H1 (cell line): ENCODE results near the gene RNF224. TPM values are rescaled to one million over a fixed set of nuclear protein-coding genes. Genes with fewer than 3 reads are reported as not detected.
A peak's percentile ranks its signal among the peaks of the same experiment; 100 is the strongest.

Experiments
- CTCF ChIA-PET: fragments of 300-600 bp; sonication (Branson Sonifier 250); formaldehyde crosslinking; loops from one replicate; lab custom pipeline; 2021; ENCODE audit not compliant: partially characterized antibody; lab: Charles Lee
- POLR2A ChIA-PET: fragments of 300-600 bp; sonication (Branson Sonifier 250); formaldehyde crosslinking; loops from one replicate; lab custom pipeline; 2021; ENCODE audit warnings: inconsistent platforms; ENCODE audit not compliant: partially characterized antibody; lab: Charles Lee
- DNase-seq, 2 experiments: peaks; one replicate each; pipeline versions ENCODE4 v3.0.0 to v3.0.0-alpha.2; 2010 to 2022; ENCODE audit warnings: low spot score in 2 of 2, low read depth in 1 of 2, mixed read lengths in 1 of 2
- FAIRE-seq: peaks from 2 replicates; lab custom pipeline; 2011; peaks lifted over from hg19 to GRCh38; lab: Jason Lieb, UNC
- H2AFZ ChIP-seq: 2 replicates; pipeline ENCODE4 v1.8.1; 2012; ENCODE audit warnings: low read length, inconsistent platforms
- H2AK5ac ChIP-seq: 2 replicates; pipeline ENCODE4 v1.6.1; 2013; ENCODE audit warnings: low read depth, low read length
- H2BK120ac ChIP-seq: replicated peaks from 2 replicates; pipeline ENCODE3; 2013; ENCODE audit warnings: low read depth, low read length, inconsistent platforms
- H2BK12ac ChIP-seq: 2 replicates; pipeline ENCODE4 v1.6.1; 2013; ENCODE audit warnings: low read depth, low read length
- H2BK15ac ChIP-seq: 2 replicates; pipeline ENCODE4 v1.6.1; 2013; ENCODE audit warnings: low read length
- H2BK20ac ChIP-seq: 2 replicates; pipeline ENCODE4 v1.6.1; 2013; ENCODE audit warnings: low read length
- H2BK5ac ChIP-seq: 2 replicates; pipeline ENCODE4 v1.6.1; 2013; ENCODE audit warnings: low read depth, low read length
- H3K14ac ChIP-seq: 2 replicates; pipeline ENCODE4 v1.6.1; 2013; ENCODE audit warnings: inconsistent platforms; ENCODE audit not compliant: insufficient read length
- H3K18ac ChIP-seq: 2 replicates; pipeline ENCODE4 v1.6.1; 2013; ENCODE audit warnings: low read length; ENCODE audit errors: extremely low read depth
- H3K23ac ChIP-seq: 2 replicates; pipeline ENCODE4 v1.6.1; 2013; ENCODE audit warnings: inconsistent platforms; ENCODE audit not compliant: insufficient read length
- H3K23me2 ChIP-seq: 2 replicates; pipeline ENCODE4 v1.6.1; 2013; ENCODE audit warnings: low read depth, low read length
- H3K27ac ChIP-seq: 2 replicates; pipeline ENCODE4 v1.6.1; 2011; ENCODE audit warnings: low read depth, low read length, inconsistent platforms
- H3K27me3 ChIP-seq, 4 experiments: replicated peaks in 1 of 4; 1 replicate in 1 of 4; 2 replicates in 3 of 4; pipeline versions ENCODE4 v1.6.1 to v1.8.1; 2011 to 2013; ENCODE audit warnings: low read length in 3 of 4, mild to moderate bottlenecking in 3 of 4, inconsistent platforms in 2 of 4, mixed read lengths in 2 of 4, moderate library complexity in 1 of 4; ENCODE audit not compliant: control insufficient read depth in 3 of 4, insufficient read depth in 3 of 4; ENCODE audit errors: extremely low read depth in 1 of 4
- H3K36me3 ChIP-seq, 4 experiments: 2 replicates each; pipeline versions ENCODE4 v1.6.1 to v1.8.1; 2011 to 2013; ENCODE audit warnings: mild to moderate bottlenecking in 4 of 4, low read length in 3 of 4, moderate library complexity in 2 of 4, control low read depth in 1 of 4, inconsistent platforms in 1 of 4; ENCODE audit not compliant: insufficient read depth in 4 of 4, control insufficient read depth in 2 of 4
- H3K4ac ChIP-seq: replicated peaks from 2 replicates; pipeline ENCODE3; 2013; ENCODE audit warnings: low read length, low read depth, mixed read lengths, inconsistent platforms; ENCODE audit not compliant: insufficient read length
- H3K4me1 ChIP-seq, 4 experiments: replicated peaks in 1 of 4; 1 replicate in 1 of 4; 2 replicates in 3 of 4; pipeline versions ENCODE4 v1.6.1 to v1.8.1; 2011 to 2013; ENCODE audit warnings: low read length in 3 of 4, inconsistent platforms in 2 of 4, mixed read lengths in 1 of 4; ENCODE audit not compliant: insufficient read depth in 4 of 4, control insufficient read depth in 3 of 4
- H3K4me2 ChIP-seq, 2 experiments: 2 replicates each; pipeline versions ENCODE4 v1.6.1 to v1.8.1; 2011 to 2013; ENCODE audit warnings: low read depth in 2 of 2, low read length in 2 of 2, control low read depth in 1 of 2, inconsistent platforms in 1 of 2, mild to moderate bottlenecking in 1 of 2; ENCODE audit not compliant: insufficient read depth in 1 of 2
- H3K4me3 ChIP-seq, 4 experiments: fragments of 200-600, 300-600 bp in 1 of 4; sonication (generic), shearing (Covaris generic), sonication (Bioruptor Twin) in 1 of 4; 2 replicates each; pipeline versions ENCODE4 v1.5.1 to v1.8.1; 2011 to 2016; ENCODE audit warnings: low read length in 4 of 4, low read depth in 3 of 4, control low read depth in 2 of 4, inconsistent platforms in 2 of 4, mild to moderate bottlenecking in 2 of 4, mixed read lengths in 1 of 4, moderate library complexity in 1 of 4; ENCODE audit not compliant: insufficient read depth in 2 of 4; ENCODE audit errors: extremely low read depth in 1 of 4
- H3K56ac ChIP-seq: replicated peaks from 2 replicates; pipeline ENCODE3; 2013; ENCODE audit warnings: low read depth, mild to moderate bottlenecking, mixed read lengths, low read length, inconsistent platforms; ENCODE audit not compliant: insufficient read length
- H3K79me1 ChIP-seq: 2 replicates; pipeline ENCODE4 v1.6.1; 2013; ENCODE audit warnings: low read depth, low read length, control low read depth
- H3K79me2 ChIP-seq, 2 experiments: 2 replicates each; pipeline versions ENCODE4 v1.6.1 to v1.8.1; 2012 to 2013; ENCODE audit warnings: low read length in 2 of 2, mild to moderate bottlenecking in 2 of 2, inconsistent platforms in 1 of 2; ENCODE audit not compliant: insufficient read depth in 2 of 2, control insufficient read depth in 1 of 2
- H3K9ac ChIP-seq, 4 experiments: replicated peaks in 1 of 4; 1 replicate in 1 of 4; 2 replicates in 3 of 4; pipeline versions ENCODE4 v1.6.1 to v1.8.1; 2011 to 2013; ENCODE audit warnings: low read depth in 3 of 4, low read length in 3 of 4, control low read depth in 2 of 4, mild to moderate bottlenecking in 2 of 4, moderate library complexity in 2 of 4, inconsistent platforms in 1 of 4; ENCODE audit errors: extremely low read depth in 1 of 4
- H3K9me3 ChIP-seq, 2 experiments: 2 replicates each; pipeline versions ENCODE4 v1.6.1 to v1.8.1; 2012 to 2013; ENCODE audit warnings: mild to moderate bottlenecking in 2 of 2, moderate library complexity in 2 of 2, control low read depth in 1 of 2, inconsistent platforms in 1 of 2, low read depth in 1 of 2, low read length in 1 of 2, mixed read lengths in 1 of 2; ENCODE audit not compliant: insufficient read depth in 2 of 2
- H4K20me1 ChIP-seq, 2 experiments: replicated peaks in 1 of 2; 2 replicates each; pipeline versions ENCODE3 to v1.8.1; 2011 to 2013; ENCODE audit warnings: inconsistent platforms in 2 of 2, low read length in 2 of 2, mild to moderate bottlenecking in 1 of 2; ENCODE audit not compliant: insufficient read depth in 2 of 2, control insufficient read depth in 1 of 2
- H4K5ac ChIP-seq: 2 replicates; pipeline ENCODE4 v1.6.1; 2013; ENCODE audit warnings: low read length, low read depth, mixed read lengths, inconsistent platforms; ENCODE audit not compliant: insufficient read length
- H4K8ac ChIP-seq: 2 replicates; pipeline ENCODE4 v1.8.0; 2013; ENCODE audit warnings: mild to moderate bottlenecking, moderate library complexity, low read length, inconsistent platforms; ENCODE audit not compliant: insufficient read depth; ENCODE audit errors: extremely low read depth
- H4K91ac ChIP-seq: replicated peaks from 2 replicates; pipeline ENCODE3; 2013; ENCODE audit warnings: low read length, mixed read lengths, inconsistent platforms; ENCODE audit not compliant: insufficient read length
- YY1 ChIP-seq: IDR thresholded peaks from 2 replicates; pipeline ENCODE4 v1.6.1; 2011; ENCODE audit warnings: low read depth, mild to moderate bottlenecking, low read length
- WGBS, 2 experiments: shearing (Covaris generic) in 1 of 2; methylation state at CpG; one replicate each; pipeline versions ENCODE4 v1.1.6 to v1.1.7; 2013 to 2015; ENCODE audit warnings: low lambda C conversion rate in 2 of 2, mixed read lengths in 2 of 2, inconsistent platforms in 1 of 2, low coverage in 1 of 2, missing lambda C conversion rate in 1 of 2; ENCODE audit not compliant: insufficient replicate concordance in 2 of 2, insufficient coverage in 1 of 2, insufficient read length in 1 of 2; ENCODE audit errors: extremely low coverage in 1 of 2, missing lambda C conversion rate in 1 of 2; 5-methylcytosine and 5-hydroxymethylcytosine counted together
- polyA plus RNA-seq, 7 experiments: library from polyadenylated mRNA; depleted of rRNA in 3 of 7; stranded (reverse) in 5 of 7; unstranded in 2 of 7; fragments of >200 nt in 5 of 7; fragments of 200-250 nt in 2 of 7; gene quantifications; 1 replicate in 5 of 7; 2 replicates in 1 of 7; 4 replicates in 1 of 7; pipeline versions ENCODE4 v1.2.1 to v1.2.3, GENCODE V29; 2011 to 2013; ENCODE audit warnings: missing spikeins in 2 of 7, mixed read lengths in 2 of 7
- total RNA-seq: library from RNA; stranded (reverse); fragmentation: NEBNext Ultra II Directional; extraction: Animal tissue kit (Norgen Biotek cat#: 25700); gene quantifications from 2 replicates; pipeline ENCODE4 v1.2.1, GENCODE V29; 2021

The RNF224 gene
- total and polyA plus RNA-seq, 2 of the 8 experiments (the other 6 are each of a cell fraction or from before 2014, with no cell fraction given), result 0.24 TPM; not detected in 1

GRCh38 chr9:137199411-137200121 is 27.7 kb upstream of the RNF224 start:
- Histone ChIP-seq H3K4me2 (peak overlapping the region; percentile 70 to 76), H3K14ac (no peak overlapping the region), H2BK20ac (no peak overlapping the region), H2AFZ (no peak overlapping the region), H3K4me3 (peak overlapping the region; percentile 41 to 67 (median 52); a peak in 7 of 8 replicates), H3K9ac (no peak overlapping the region), H3K23ac (no peak overlapping the region), H4K20me1 (peaks cover 5 to 30% of the 10 kb centered on the region in 2 experiments), H3K79me1 (peaks cover 29% of the 10 kb centered on the region), H3K79me2 (peaks cover 0 to 42% of the 10 kb centered on the region in 2 experiments; a peak in 3 of 4 replicates), H3K27ac (no peak overlapping the region), H3K18ac (no peak overlapping the region), H3K36me3 (no peaks in the 10 kb centered on the region), H2BK120ac (no peak overlapping the region), H3K56ac (no peak overlapping the region), H4K91ac (no peak overlapping the region), H3K4me1 (peaks cover 6 to 33% (median 18%) of the 10 kb centered on the region in 4 experiments), H2BK12ac (no peak overlapping the region), H3K9me3 (no peaks in the 10 kb centered on the region), H4K5ac (no peak overlapping the region), H3K4ac (no peak overlapping the region), H4K8ac (peak overlapping the region; percentile 35; the same call in 1 of the 2 replicates), H3K27me3 (no peaks in the 10 kb centered on the region), H2BK15ac (no peak overlapping the region), H2AK5ac (no peak overlapping the region), H3K23me2 (peaks cover 7% of the 10 kb centered on the region; the same call in 1 of the 2 replicates), H2BK5ac (no peak overlapping the region)
- CTCF ChIA-PET, result interaction anchor here (1.0 to 14.0 kb wide), 4 partner anchors 9 to 29 kb away, joined by 3 to 204 read pairs (median 10); partner anchors contain the start of genes CYSRT1, RNF208, RNF224 and SLC34A3
- peak in 1 of 2 experiments; percentile 58 for DNase-seq
- 46% methylated on average over 22 of the region's 51 CpGs; no CpG with 5 or more reads in 1 of the 2 experiments for WGBS, 2 experiments
- no peak for TF ChIP-seq YY1
- POLR2A ChIA-PET, result interaction anchor here (0.7 to 2.2 kb wide), 12 partner anchors 10 to 471 kb away, joined by 3 to 21 read pairs (median 4); partner anchors contain the start of genes ANAPC2, RNF208, SSNA1 and TUBB4B
- no peak for FAIRE-seq
